ENCODE measurements around the gene CFB.
"Not testable (repeated sequence)": the region's sequence is repeated elsewhere in the genome, so short reads cannot be mapped to it uniquely, and the experiment has no call there.

CFB gene

GRCh38 chr6:31945507-31946369 lies at the start of gene CFB:
Gene CFB (plus strand): TSS chr6:31946095. CDS start chr6:31946222, 127 bp downstream.
- intact Hi-C loops (cut with DNase I) = no loop called here
- DNase-seq = peak in 5 of 42 donors; percentile 17 to 41 (median 26)

GRCh38 chr6:31896493-31896855 lies 49.4 kb upstream of the CFB start:
- no peak for DNase-seq
- intact Hi-C loops (cut with DNase I) = loop anchor here (5.0 kb wide), 1 partner anchor 34 kb away; the partner anchor contains the start of gene NEU1

- DNase-seq = peak in 6 of 42 donors; percentile 5 to 24 (median 19)
- intact Hi-C loops (cut with DNase I) = loop anchor here (5.0 kb wide), 1 partner anchor 35 kb away; the partner anchor contains the start of gene NEU1
Observed at GRCh38 chr6:31896856-31897611, 48.9 kb upstream of the CFB start.

- intact Hi-C loops (cut with DNase I) = loop anchor here (5.0 kb wide), 1 partner anchor 35 kb away; the partner anchor contains the start of gene NEU1
- peak; percentile 79 to 96 (median 93) for DNase-seq
Observed at GRCh38 chr6:31897612-31898382, 48.1 kb upstream of the CFB start, which contains the start of gene EHMT2. Gene EHMT2 (minus strand): TSS chr6:31897698. CDS start chr6:31897677, 21 bp downstream.

GRCh38 chr6:31898383-31899011 lies 47.4 kb upstream of the CFB start:
- peak in 29 of 42 donors; percentile 22 to 75 (median 47) for DNase-seq
- intact Hi-C loops (cut with DNase I) = loop anchor here (5.0 kb wide), 1 partner anchor 36 kb away; the partner anchor contains the start of gene NEU1

- intact Hi-C loops (cut with DNase I) = loop anchor here (5.0 kb wide), 1 partner anchor 37 kb away; the partner anchor contains the start of gene NEU1
Observed at GRCh38 chr6:31899215-31899614, 46.7 kb upstream of the CFB start.

GRCh38 chr6:31899882-31900722 lies 45.8 kb upstream of the CFB start:
- DNase-seq = peak in 2 of 42 donors; percentile 15 to 18
- intact Hi-C loops (cut with DNase I) = loop anchor here (5.0 kb wide), 2 partner anchors 38 to 52 kb away; partner anchors contain the start of gene NEU1

More at GRCh38 chr6:31899215-31899614, 46.7 kb upstream of the CFB start:
- DNase-seq = no peak

- DNase-seq = peak in 21 of 42 donors; percentile 3 to 47 (median 27)
Observed at GRCh38 chr6:31900917-31901414, 44.9 kb upstream of the CFB start.

GRCh38 chr6:31901415-31901952 lies 44.4 kb upstream of the CFB start:
- peak in 37 of 42 donors; percentile 32 to 85 (median 71) for DNase-seq
- intact Hi-C loops (cut with DNase I) = loop anchor here (5.0 kb wide), 1 partner anchor 51 kb away; no protein-coding TSS in a partner anchor

More at GRCh38 chr6:31900917-31901414, 44.9 kb upstream of the CFB start:
- intact Hi-C loops (cut with DNase I) = loop anchor here (5.0 kb wide), 1 partner anchor 51 kb away; no protein-coding TSS in a partner anchor

GRCh38 chr6:31901953-31902643 lies 43.8 kb upstream of the CFB start, which contains the start of gene ZBTB12:
Gene ZBTB12 (minus strand): TSS chr6:31902086. CDS start chr6:31901305, 781 bp downstream.
- DNase-seq = peak; percentile 84 to 98 (median 95)
- intact Hi-C loops (cut with DNase I) = loop anchor here (5.0 kb wide), 1 partner anchor 50 kb away; no protein-coding TSS in a partner anchor

- no peak for DNase-seq
- intact Hi-C loops (cut with DNase I) = loop anchor here (5.0 kb wide), 1 partner anchor 48 kb away; no protein-coding TSS in a partner anchor
Observed at GRCh38 chr6:31903957-31904356, 41.9 kb upstream of the CFB start.

GRCh38 chr6:31905041-31905440 lies 40.9 kb upstream of the CFB start:
- intact Hi-C loops (cut with DNase I) = no loop called here
- no peak for DNase-seq

GRCh38 chr6:31906122-31906521 lies 39.8 kb upstream of the CFB start:
- intact Hi-C loops (cut with DNase I) = no loop called here
- no peak for DNase-seq

- intact Hi-C loops (cut with DNase I); DNase-seq: not testable (repeated sequence)
Observed at GRCh38 chr6:31906727-31907126, 39.2 kb upstream of the CFB start.

GRCh38 chr6:31907158-31907813 lies 38.6 kb upstream of the CFB start:
- DNase-seq = no peak

More at GRCh38 chr6:31907158-31907813, 38.6 kb upstream of the CFB start:
- intact Hi-C loops (cut with DNase I) = no loop called here

All from head of caudate nucleus (tissue), 42 donors.